IMR-90 (cell line): ENCODE results near the gene TRPC4. TPM values are rescaled to one million over a fixed set of nuclear protein-coding genes. Genes with fewer than 3 reads are reported as not detected.
A peak's percentile ranks its signal among the peaks of the same experiment; 100 is the strongest.

Experiments used
- ATAC-seq: fragments of 200-7000 bp; cut with Tn5 transposase; 2 replicates; pipeline ENCODE4 v1.9.1; 2020; ENCODE audit warnings: low read depth, mild to moderate bottlenecking, moderate library complexity
- BruUV-seq: library from RNA; stranded (reverse); fragments of 400-500 nt; replicated peaks from 2 replicates; lab custom pipeline; 2021; lab: Mats Ljungman, UMichigan
- CTCF ChIA-PET: fragments of 300-600 bp; formaldehyde crosslinking; extraction: SDS; loops from one replicate; lab custom pipeline; 2021; ENCODE audit warnings: antibody characterized with exemption; lab: Yijun Ruan, JAX
- POLR2A ChIA-PET: fragments of 300-600 bp; sonication (Branson Sonifier 250); formaldehyde crosslinking; loops from one replicate; lab custom pipeline; 2022; ENCODE audit warnings: antibody characterized with exemption; ENCODE audit not compliant: unreplicated experiment; lab: Charles Lee
- DNase-seq: peaks from one replicate; pipeline ENCODE4 v3.0.0; 2013
- H2AFZ ChIP-seq: replicated peaks from 2 replicates; pipeline ENCODE3; 2013; ENCODE audit warnings: low read length, mild to moderate bottlenecking; ENCODE audit not compliant: poor library complexity
- H2AK5ac ChIP-seq: 2 replicates; pipeline ENCODE4 v1.6.1; 2013; ENCODE audit warnings: low read depth, low read length, inconsistent platforms
- H2AK9ac ChIP-seq: replicated peaks from 2 replicates; pipeline ENCODE3; 2013; ENCODE audit warnings: mild to moderate bottlenecking, low read depth, low read length, moderate library complexity; ENCODE audit not compliant: poor library complexity
- H2BK120ac ChIP-seq: 2 replicates; pipeline ENCODE4 v1.6.1; 2013; ENCODE audit warnings: low read depth, low read length, inconsistent platforms
- H2BK15ac ChIP-seq: 3 replicates; pipeline ENCODE4 v1.6.1; 2013; ENCODE audit warnings: low read depth, low read length, inconsistent platforms
- H2BK20ac ChIP-seq: 2 replicates; pipeline ENCODE4 v1.6.1; 2013; ENCODE audit warnings: low read depth, mild to moderate bottlenecking, inconsistent platforms, low read length, moderate library complexity
- H2BK5ac ChIP-seq: 2 replicates; pipeline ENCODE4 v1.6.1; 2013; ENCODE audit warnings: mild to moderate bottlenecking, low read depth, low read length, inconsistent platforms; ENCODE audit not compliant: poor library complexity, severe bottlenecking
- H3K14ac ChIP-seq: replicated peaks from 2 replicates; pipeline ENCODE4 v1.6.1; 2013; ENCODE audit warnings: low read depth, low read length, inconsistent platforms
- H3K18ac ChIP-seq: 2 replicates; pipeline ENCODE4 v1.6.1; 2013; ENCODE audit warnings: low read depth, low read length, control low read depth
- H3K23ac ChIP-seq: 2 replicates; pipeline ENCODE4 v1.6.1; 2013; ENCODE audit warnings: low read depth, low read length, inconsistent platforms
- H3K27ac ChIP-seq: 2 replicates; pipeline ENCODE4 v1.5.1; 2013; ENCODE audit warnings: mild to moderate bottlenecking, control low read depth, low read length; ENCODE audit not compliant: insufficient read depth
- H3K27me3 ChIP-seq: 2 replicates; pipeline ENCODE4 v1.6.1; 2013; ENCODE audit warnings: low read length; ENCODE audit not compliant: control insufficient read depth, insufficient read depth
- H3K36me3 ChIP-seq: 2 replicates; pipeline ENCODE4 v1.6.1; 2013; ENCODE audit warnings: low read length, mixed read lengths; ENCODE audit not compliant: control insufficient read depth, insufficient read depth
- H3K4ac ChIP-seq: 2 replicates; pipeline ENCODE4 v1.6.1; 2013; ENCODE audit warnings: low read depth, low read length, inconsistent platforms
- H3K4me1 ChIP-seq: 2 replicates; pipeline ENCODE4 v1.6.1; 2013; ENCODE audit warnings: low read length, mixed read lengths; ENCODE audit not compliant: control insufficient read depth, insufficient read depth
- H3K4me2 ChIP-seq: 2 replicates; pipeline ENCODE4 v1.6.1; 2013; ENCODE audit warnings: low read depth, mild to moderate bottlenecking, control low read depth, low read length, moderate library complexity
- H3K4me3 ChIP-seq: 2 replicates; pipeline ENCODE4 v1.5.1; 2013; ENCODE audit warnings: low read depth, mild to moderate bottlenecking, control low read depth, low read length, moderate library complexity; ENCODE audit not compliant: insufficient read depth
- H3K56ac ChIP-seq: 2 replicates; pipeline ENCODE4 v1.6.1; 2013; ENCODE audit warnings: low read length, inconsistent platforms; ENCODE audit not compliant: insufficient read depth; ENCODE audit errors: extremely low read depth
- H3K79me1 ChIP-seq, 2 experiments: 2 replicates each; pipeline ENCODE4 v1.6.1; 2013; ENCODE audit warnings: low read length in 2 of 2, inconsistent platforms in 1 of 2, low read depth in 1 of 2
- H3K9ac ChIP-seq: 2 replicates; pipeline ENCODE4 v1.6.1; 2013; ENCODE audit warnings: low read depth, low read length, control low read depth
- H3K9me1 ChIP-seq: 2 replicates; pipeline ENCODE4 v1.6.1; 2013; ENCODE audit warnings: low read length, inconsistent platforms; ENCODE audit not compliant: insufficient read depth
- H3K9me3 ChIP-seq: 2 replicates; pipeline ENCODE4 v1.6.1; 2013; ENCODE audit warnings: low read length; ENCODE audit not compliant: control insufficient read depth, insufficient read depth
- H4K20me1 ChIP-seq: 2 replicates; pipeline ENCODE4 v1.6.1; 2013; ENCODE audit warnings: low read length, inconsistent platforms; ENCODE audit not compliant: insufficient read depth
- H4K5ac ChIP-seq: 2 replicates; pipeline ENCODE4 v1.6.1; 2013; ENCODE audit warnings: mild to moderate bottlenecking, low read depth, low read length, control low read depth
- H4K8ac ChIP-seq, 2 experiments: 2 replicates each; pipeline ENCODE4 v1.6.1; 2013; ENCODE audit warnings: low read depth in 2 of 2, low read length in 2 of 2, control low read depth in 1 of 2, inconsistent platforms in 1 of 2
- H4K91ac ChIP-seq: 2 replicates; pipeline ENCODE4 v1.6.1; 2013; ENCODE audit warnings: low read depth, low read length, inconsistent platforms; ENCODE audit not compliant: insufficient read depth
- BHLHE40 ChIP-seq: fragments of 150-350 bp; IDR thresholded peaks from 2 replicates; pipeline ENCODE4 v1.6.1; 2016; ENCODE audit warnings: mild to moderate bottlenecking, low read depth, low read length
- CEBPB ChIP-seq: IDR thresholded peaks from 2 replicates; pipeline ENCODE4 v1.6.1; 2012; ENCODE audit warnings: low read depth, low read length, improper control_type of control experiment
- CHD1 ChIP-seq: IDR thresholded peaks from 2 replicates; pipeline ENCODE4 v1.6.1; 2012; ENCODE audit warnings: low read depth, low read length, improper control_type of control experiment
- CTCF ChIP-seq: conservative IDR thresholded peaks from 2 replicates; pipeline ENCODE4 v1.5.1; 2012; ENCODE audit warnings: mild to moderate bottlenecking, low read depth, low read length, improper control_type of control experiment
- ELK1 ChIP-seq: fragments of 150-350 bp; IDR thresholded peaks from 2 replicates; pipeline ENCODE4 v1.6.1; 2016; ENCODE audit warnings: low read depth, mild to moderate bottlenecking, low read length, moderate library complexity, borderline replicate concordance
- FOS ChIP-seq: fragments of 150-350 bp; IDR thresholded peaks from 2 replicates; pipeline ENCODE4 v1.6.1; 2016; ENCODE audit warnings: low read depth, low read length
- MAFK ChIP-seq: IDR thresholded peaks from 2 replicates; pipeline ENCODE4 v1.6.1; 2012; ENCODE audit warnings: low read depth, low read length, improper control_type of control experiment
- MAZ ChIP-seq: IDR thresholded peaks from 2 replicates; pipeline ENCODE4 v1.6.1; 2012; ENCODE audit warnings: low read depth, mild to moderate bottlenecking, low read length, improper control_type of control experiment, moderate library complexity, borderline replicate concordance
- MXI1 ChIP-seq: IDR thresholded peaks from 2 replicates; pipeline ENCODE4 v1.6.1; 2012; ENCODE audit warnings: low read depth, mild to moderate bottlenecking, low read length, moderate library complexity, borderline replicate concordance
- NFE2L2 ChIP-seq: fragments of 150-350 bp; IDR thresholded peaks from 2 replicates; pipeline ENCODE4 v1.6.1; 2016; ENCODE audit warnings: low read depth, mild to moderate bottlenecking, low read length
- POLR2A ChIP-seq: IDR thresholded peaks from 2 replicates; pipeline ENCODE4 v1.6.1; 2012; ENCODE audit warnings: mild to moderate bottlenecking, low read depth, low read length
- RAD21 ChIP-seq: IDR thresholded peaks from 2 replicates; pipeline ENCODE4 v1.6.1; 2012; ENCODE audit warnings: low read length, improper control_type of control experiment
- RCOR1 ChIP-seq: IDR thresholded peaks from 2 replicates; pipeline ENCODE4 v1.6.1; 2012; ENCODE audit warnings: mild to moderate bottlenecking, low read length, improper control_type of control experiment; ENCODE audit not compliant: insufficient replicate concordance
- RFX5 ChIP-seq: IDR thresholded peaks from 2 replicates; pipeline ENCODE4 v1.8.0; 2012; ENCODE audit warnings: low read depth, mild to moderate bottlenecking, low read length, moderate library complexity
- SMC3 ChIP-seq: fragments of 150-350 bp; IDR thresholded peaks from 2 replicates; pipeline ENCODE4 v1.6.1; 2016; ENCODE audit warnings: low read depth, mild to moderate bottlenecking, antibody characterized with exemption, low read length, moderate library complexity
- USF2 ChIP-seq: fragments of 150-350 bp; IDR thresholded peaks from 2 replicates; pipeline ENCODE4 v1.6.1; 2017; ENCODE audit warnings: mild to moderate bottlenecking, antibody characterized with exemption, low read length, low read depth
- WGBS, 2 experiments: methylation state at CpG; one replicate each; pipeline versions ENCODE4 v1.1.5 to v1.1.7; 2013; ENCODE audit warnings: missing lambda C conversion rate in 2 of 2; ENCODE audit not compliant: insufficient read length in 1 of 2; ENCODE audit errors: extremely low coverage in 2 of 2; 5-methylcytosine and 5-hydroxymethylcytosine counted together
- dilution Hi-C: fragments of 300-500 bp; cut with HindIII; formaldehyde crosslinking; loops from one replicate; pipeline ENCODE4 v1.14.3; 2018; ENCODE audit warnings: low sequenced_read_pairs; ENCODE audit not compliant: unreplicated experiment
- in situ Hi-C: fragments of 300-500 bp; cut with MboI; formaldehyde crosslinking; loops from 3 replicates; pipeline ENCODE4 v1.14.3; 2019; ENCODE audit warnings: low sequenced_read_pairs, inconsistent platforms, mixed read lengths
- intact Hi-C: fragments of 100-400 bp; cut with micrococcal nuclease; formaldehyde crosslinking; loops from 2 replicates; pipeline ENCODE4 v1.10.0; 2022
- polyA plus RNA-seq, 3 experiments: library from polyadenylated mRNA; depleted of rRNA; stranded (reverse); fragments of >200 nt; gene quantifications; 2 replicates each; pipeline ENCODE4 v1.2.3, GENCODE V29; 2012; ENCODE audit warnings: low replicate concordance in 1 of 3
- total RNA-seq: library from RNA; depleted of rRNA; stranded (reverse); fragments of >200 nt; gene quantifications from 2 replicates; pipeline ENCODE4 v1.2.3, GENCODE V29; 2012

TRPC4 gene
- total and polyA plus RNA-seq, 2 of the 4 experiments (the other 2 are of a cell fraction): 1.9 to 5.2 TPM

GRCh38 chr13:37695200-37695599, 174.4 kb downstream of the TRPC4 start:
- no peak overlapping the region for H2AK9ac ChIP-seq
- DNase-seq (no peak), ATAC-seq (no peak)
- H4K8ac ChIP-seq: no peak overlapping the region
- TF ChIP-seq RCOR1 (no peak), RAD21 (no peak), MAFK (no peak), SMC3 (no peak), POLR2A (no peak), MAZ (no peak), BHLHE40 (no peak), ELK1 (no peak), CTCF (no peak), CHD1 (no peak), MXI1 (no peak), NFE2L2 (no peak), RFX5 (no peak), FOS (no peak), CEBPB (no peak), USF2 (no peak)
- POLR2A ChIA-PET: no interaction called here
- H3K27me3 ChIP-seq: no peaks in the 10 kb centered on the region
- no peaks in the 10 kb centered on the region for H3K4me1 ChIP-seq
- intact Hi-C loops (no loop called here), in situ Hi-C loops (no loop called here), dilution Hi-C loops (no loop called here)
- WGBS, 2 experiments: no CpG with 5 or more reads among the region's 3 CpGs
- no peak overlapping the region for H3K4me3 ChIP-seq
- H4K91ac ChIP-seq: no peak overlapping the region
- no peak overlapping the region for H3K4ac ChIP-seq
- H4K5ac ChIP-seq: no peak overlapping the region
- H3K4me2 ChIP-seq: no peak overlapping the region
- no peak overlapping the region for H3K9ac ChIP-seq
- H3K9me3 ChIP-seq: no peaks in the 10 kb centered on the region
- no peak overlapping the region for H3K14ac ChIP-seq
- H2BK20ac ChIP-seq: 0 out of 2 replicates have a peak overlapping the region, but pooled peaks have one; percentile 59
- H3K23ac ChIP-seq: no peak overlapping the region; the same call in 1 of the 2 replicates
- H3K36me3 ChIP-seq: no peaks in the 10 kb centered on the region
- H2BK120ac ChIP-seq: 0 out of 2 replicates have a peak overlapping the region, but pooled peaks have one; percentile 7
- H4K20me1 ChIP-seq: no peaks in the 10 kb centered on the region
- H3K9me1 ChIP-seq: no peaks in the 10 kb centered on the region
- BruUV-seq: no TSS peak
- peak overlapping the region; percentile 49; the same call in 1 of the 2 replicates for H2AK5ac ChIP-seq
- H3K79me1 ChIP-seq: no peaks in the 10 kb centered on the region
- CTCF ChIA-PET: no interaction called here
- peak overlapping the region; percentile 4 for H2BK5ac ChIP-seq
- H2BK15ac ChIP-seq: no peak overlapping the region; the same call in 2 of the 3 replicates
- no peak overlapping the region for H3K18ac ChIP-seq
- H2AFZ ChIP-seq: peak overlapping the region; percentile 17
- H3K56ac ChIP-seq: no peak overlapping the region
- H3K27ac ChIP-seq: no peak overlapping the region
